Activated B cell treated with CpG ODN at 0.5 μM for 24 hours (primary cell): ENCODE measurements around the gene FBXO9. TPM values are rescaled to one million over a fixed set of nuclear protein-coding genes. Genes with fewer than 3 reads are reported as not detected.

Experiments used
- ATAC-seq: fragments of 200-7000 bp; cut with Tn5 transposase; one replicate; pipeline ENCODE4 v1.10.0; 2021; ENCODE audit warnings: low read depth, mild to moderate bottlenecking, moderate library complexity
- CTCF ChIA-PET: fragments of 350-600 bp; sonication (Branson Sonifier 250); formaldehyde crosslinking; loops from one replicate; lab custom pipeline; 2021; ENCODE audit warnings: antibody characterized with exemption; lab: Charles Lee
- POLR2A ChIA-PET: fragments of 350-600 bp; sonication (Branson Sonifier 250); formaldehyde crosslinking; loops from one replicate; lab custom pipeline; 2021; ENCODE audit warnings: antibody characterized with exemption; lab: Charles Lee
- DNase-seq: peaks from one replicate; pipeline ENCODE4 v3.0.0; 2022
- H3K27ac Mint-ChIP-seq: one replicate; pipeline ENCODE4 v1.8.0; 2020; ENCODE audit warnings: mixed read lengths
- H3K27me3 Mint-ChIP-seq: one replicate; pipeline ENCODE4 v1.8.0; 2021; ENCODE audit warnings: mixed read lengths
- H3K36me3 Mint-ChIP-seq: one replicate; pipeline ENCODE4 v1.8.0; 2021; ENCODE audit warnings: low read depth, mixed read lengths
- H3K4me1 Mint-ChIP-seq: one replicate; pipeline ENCODE4 v1.8.0; 2021; ENCODE audit warnings: mixed read lengths
- H3K4me3 Mint-ChIP-seq: one replicate; pipeline ENCODE4 v1.8.0; 2020; ENCODE audit warnings: mild to moderate bottlenecking, mixed read lengths
- H3K9me3 Mint-ChIP-seq: one replicate; pipeline ENCODE4 v1.8.0; 2020; ENCODE audit warnings: mixed read lengths
- intact Hi-C: fragments of 100-400 bp; cut with micrococcal nuclease; formaldehyde crosslinking; loops from one replicate; pipeline ENCODE4 v1.15.1; 2024
- total RNA-seq: library from RNA; stranded (reverse); gene quantifications from 2 replicates; pipeline ENCODE4 v1.2.3, GENCODE V29; 2022
- TF ChIP-seq, protein P1 (sequence below): fragments of 200-600 bp; IDR thresholded peaks from one replicate; pipeline ENCODE4 v1.8.0; 2022; ENCODE audit warnings: antibody characterized with exemption, mild to moderate bottlenecking

Gene FBXO9
- 53.5 and 62.1 TPM in 2 replicates for total RNA-seq

DNA sequence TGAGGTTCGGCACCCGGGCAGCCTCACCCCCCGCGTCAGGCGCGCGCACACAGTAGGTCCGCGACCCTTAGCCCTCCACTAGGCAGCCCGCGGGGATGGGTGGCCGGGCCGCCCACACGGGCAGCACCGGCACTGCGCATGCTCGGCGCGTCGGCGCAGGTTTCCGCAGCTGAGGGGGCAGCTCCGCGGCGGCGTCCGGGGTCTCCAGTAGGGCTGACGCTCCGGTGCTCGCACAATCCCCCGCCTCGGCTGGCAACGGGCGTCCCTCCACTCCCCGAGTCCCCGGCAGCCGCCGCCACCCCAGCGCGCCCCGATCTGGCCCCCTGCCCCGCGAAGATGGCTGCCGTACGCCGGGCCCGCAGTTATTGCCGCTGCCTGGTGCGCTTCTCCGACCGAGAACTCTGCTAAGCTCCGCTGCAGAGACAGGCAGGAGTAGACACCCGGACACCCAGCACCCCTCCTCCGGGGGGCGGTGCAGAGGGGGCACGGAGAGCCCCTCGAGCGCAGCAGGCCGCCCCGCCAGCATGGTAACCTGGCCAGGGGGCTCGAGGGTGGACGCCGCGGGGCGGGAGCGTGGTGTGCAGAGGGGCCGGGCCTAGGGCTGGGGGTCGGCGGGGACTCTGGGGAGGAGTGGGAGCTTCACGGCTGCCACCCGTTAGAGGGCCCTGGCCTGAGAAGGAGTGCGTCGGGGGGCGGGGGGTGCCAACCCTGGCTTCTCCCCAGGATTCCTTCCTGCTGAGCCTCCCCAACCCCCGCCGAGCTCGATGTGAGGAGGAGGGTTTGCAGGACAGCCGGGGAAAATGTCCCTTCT, at the start of gene FBXO9:
Gene FBXO9, plus strand, starts transcription at position 139 of the 811 bp plus-strand sequence. Its CDS starts 386 bp downstream, at position 525.
- peak within 1 kb of the TSS; percentile 100 for H3K4me3 Mint-ChIP-seq
- DNase-seq (peak; percentile 83), ATAC-seq (peak; percentile 60)
- TF ChIP-seq, protein P1, sequence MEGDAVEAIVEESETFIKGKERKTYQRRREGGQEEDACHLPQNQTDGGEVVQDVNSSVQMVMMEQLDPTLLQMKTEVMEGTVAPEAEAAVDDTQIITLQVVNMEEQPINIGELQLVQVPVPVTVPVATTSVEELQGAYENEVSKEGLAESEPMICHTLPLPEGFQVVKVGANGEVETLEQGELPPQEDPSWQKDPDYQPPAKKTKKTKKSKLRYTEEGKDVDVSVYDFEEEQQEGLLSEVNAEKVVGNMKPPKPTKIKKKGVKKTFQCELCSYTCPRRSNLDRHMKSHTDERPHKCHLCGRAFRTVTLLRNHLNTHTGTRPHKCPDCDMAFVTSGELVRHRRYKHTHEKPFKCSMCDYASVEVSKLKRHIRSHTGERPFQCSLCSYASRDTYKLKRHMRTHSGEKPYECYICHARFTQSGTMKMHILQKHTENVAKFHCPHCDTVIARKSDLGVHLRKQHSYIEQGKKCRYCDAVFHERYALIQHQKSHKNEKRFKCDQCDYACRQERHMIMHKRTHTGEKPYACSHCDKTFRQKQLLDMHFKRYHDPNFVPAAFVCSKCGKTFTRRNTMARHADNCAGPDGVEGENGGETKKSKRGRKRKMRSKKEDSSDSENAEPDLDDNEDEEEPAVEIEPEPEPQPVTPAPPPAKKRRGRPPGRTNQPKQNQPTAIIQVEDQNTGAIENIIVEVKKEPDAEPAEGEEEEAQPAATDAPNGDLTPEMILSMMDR, result no peak
- POLR2A ChIA-PET, result interaction anchor here (1.1 to 2.6 kb wide), 2 partner anchors 70 to 729 kb away, joined by 4 to 12 read pairs; partner anchors contain the start of genes GSTA4 and LRRC1
- CTCF ChIA-PET, result interaction anchor here (1.4 to 1.5 kb wide), 2 partner anchors 69 to 70 kb away, joined by 3 to 4 read pairs; partner anchors contain the start of gene GSTA4
- intact Hi-C loops, result loop anchor here (1.0 to 2.0 kb wide), 3 partner anchors 419 to 483 kb away; partner anchors contain the start of gene GCLC
- no peaks in the 10 kb centered on the region for H3K27me3 Mint-ChIP-seq
- H3K4me1 Mint-ChIP-seq, result peaks cover 51% of the 10 kb centered on the region
- peaks cover 7% of the 10 kb centered on the region for H3K36me3 Mint-ChIP-seq
- peak within 1 kb of the TSS; percentile 99 for H3K27ac Mint-ChIP-seq
- no peaks in the 10 kb centered on the region for H3K9me3 Mint-ChIP-seq

DNA sequence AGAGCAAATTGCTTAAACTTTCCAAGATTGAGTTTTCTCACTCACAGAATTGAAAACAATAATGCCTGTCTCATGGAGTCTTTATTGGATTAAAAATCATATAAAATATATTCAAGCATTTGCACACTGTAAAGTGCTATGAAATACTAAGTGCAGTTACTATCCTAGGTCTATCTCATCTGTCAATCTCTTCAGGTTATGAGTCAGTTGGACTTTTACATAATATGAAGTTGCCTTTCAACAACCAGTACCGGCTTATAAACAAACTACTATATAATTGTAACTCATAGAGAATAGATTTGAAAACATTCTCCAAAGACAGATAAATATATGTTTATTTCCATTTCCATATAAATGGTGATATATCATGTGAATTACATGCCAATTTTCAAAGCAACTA, 49.7 kb upstream of the FBXO9 start:
- no peak for ATAC-seq
- no peaks in the 10 kb centered on the region for H3K9me3 Mint-ChIP-seq
- ChIA-PET CTCF (no interaction called here), POLR2A (no interaction called here)
- no peak for DNase-seq
- no peaks in the 10 kb centered on the region for H3K27me3 Mint-ChIP-seq
- H3K27ac Mint-ChIP-seq, result no peak overlapping the region
- intact Hi-C loops, result no loop called here
- TF ChIP-seq, protein P1, result no peak
- H3K4me1 Mint-ChIP-seq, result no peaks in the 10 kb centered on the region
- H3K4me3 Mint-ChIP-seq, result no peak overlapping the region
- H3K36me3 Mint-ChIP-seq, result peaks cover 74% of the 10 kb centered on the region

DNA sequence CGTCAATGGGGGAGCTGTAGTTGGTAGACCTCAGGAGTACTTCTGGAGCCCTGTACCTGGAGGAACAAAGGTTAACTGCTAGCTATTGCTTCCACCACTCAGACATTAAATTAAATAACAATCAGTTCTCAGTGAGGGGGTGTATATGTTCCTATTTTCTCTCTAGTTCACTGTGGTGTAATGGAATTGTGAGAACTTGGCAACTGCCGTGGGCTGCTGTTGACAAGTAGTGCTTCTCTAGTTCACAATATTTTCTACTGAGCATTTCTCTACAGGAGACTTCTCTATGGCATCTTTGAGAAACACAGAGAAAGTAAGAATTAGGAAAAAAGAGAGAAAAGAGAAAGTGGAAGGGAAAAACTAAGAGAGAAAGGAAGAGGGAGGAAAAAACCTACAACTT, 46.8 kb upstream of the FBXO9 start:
- ATAC-seq, result no peak
- Mint-ChIP-seq H3K27ac (no peak overlapping the region), H3K4me1 (no peaks in the 10 kb centered on the region), H3K36me3 (peaks cover 49% of the 10 kb centered on the region), H3K9me3 (no peaks in the 10 kb centered on the region), H3K27me3 (no peaks in the 10 kb centered on the region), H3K4me3 (no peak overlapping the region)
- CTCF ChIA-PET, result no interaction called here
- TF ChIP-seq, protein P1, result no peak
- POLR2A ChIA-PET, result no interaction called here
- DNase-seq, result no peak
- intact Hi-C loops, result no loop called here

DNA sequence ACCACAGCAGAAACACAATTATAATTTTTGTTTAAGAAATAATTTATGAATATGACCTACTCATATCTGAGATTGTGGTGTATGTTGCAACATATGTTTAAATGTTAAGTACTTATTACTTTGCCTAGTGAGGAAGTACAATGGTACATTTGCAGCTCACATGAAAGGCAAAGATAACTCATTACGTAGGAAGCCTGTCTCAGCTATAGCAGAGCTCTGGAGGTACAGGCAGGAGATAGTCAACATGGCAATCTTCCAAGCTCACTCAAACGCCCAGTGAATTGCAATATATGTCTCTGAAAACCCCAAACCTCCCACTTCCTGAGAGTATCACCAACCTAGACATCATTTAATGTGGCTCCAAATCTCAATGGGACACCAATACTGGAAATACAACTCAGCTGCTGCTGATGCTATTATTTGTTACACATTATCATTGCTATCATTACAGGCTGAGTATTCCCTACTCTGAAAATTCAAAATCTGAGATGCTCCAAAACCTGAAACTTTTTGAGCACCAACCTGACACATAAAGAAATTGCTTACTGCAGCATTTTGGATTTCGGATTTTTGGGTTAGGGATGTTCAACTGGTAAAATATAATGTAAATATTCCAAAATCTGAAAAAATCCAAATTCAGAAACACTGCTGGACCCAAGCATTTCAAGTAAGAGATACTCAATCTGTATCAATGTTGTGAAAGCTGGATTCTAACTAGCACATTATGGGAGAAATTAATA, 45.0 kb upstream of the FBXO9 start:
- no peak for ATAC-seq
- CTCF ChIA-PET, result no interaction called here
- Mint-ChIP-seq H3K36me3 (peaks cover 41% of the 10 kb centered on the region), H3K4me1 (no peaks in the 10 kb centered on the region), H3K27ac (no peak overlapping the region), H3K9me3 (no peaks in the 10 kb centered on the region), H3K27me3 (no peaks in the 10 kb centered on the region), H3K4me3 (no peak overlapping the region)
- intact Hi-C loops, result no loop called here
- DNase-seq, result no peak
- TF ChIP-seq, protein P1, result no peak
- POLR2A ChIA-PET, result no interaction called here

DNA sequence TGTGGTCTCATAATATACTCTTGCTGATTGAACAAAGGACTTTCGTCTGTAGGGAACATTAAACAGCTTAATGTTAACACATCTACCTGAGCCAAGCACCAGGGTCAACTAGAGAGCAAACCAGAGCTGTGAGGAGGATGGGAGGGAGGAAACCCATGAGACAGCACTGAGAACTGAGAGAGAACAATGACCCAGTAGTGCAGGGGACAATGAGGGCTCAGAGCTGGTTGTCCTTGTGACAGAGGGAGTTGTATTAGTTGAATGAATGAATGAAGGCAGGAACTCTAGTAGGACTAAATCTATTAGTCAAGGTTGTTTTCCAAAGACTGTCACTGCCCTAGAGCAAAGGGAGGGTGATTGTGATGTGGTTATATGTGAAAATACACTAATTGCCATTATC, 41.9 kb upstream of the FBXO9 start:
- POLR2A ChIA-PET, result no interaction called here
- peaks cover 40% of the 10 kb centered on the region for H3K36me3 Mint-ChIP-seq
- DNase-seq, result no peak
- intact Hi-C loops, result no loop called here
- no peak overlapping the region for H3K4me3 Mint-ChIP-seq
- no peaks in the 10 kb centered on the region for H3K4me1 Mint-ChIP-seq
- no peaks in the 10 kb centered on the region for H3K27me3 Mint-ChIP-seq
- ATAC-seq, result no peak
- no peaks in the 10 kb centered on the region for H3K9me3 Mint-ChIP-seq
- no peak overlapping the region for H3K27ac Mint-ChIP-seq
- CTCF ChIA-PET, result no interaction called here
- TF ChIP-seq, protein P1, result no peak
